T-helper 9 cell (primary cell): ENCODE measurements around the gene CSNK1G1.
"Not testable (repeated sequence)": the region's sequence is repeated elsewhere in the genome, so short reads cannot be mapped to it uniquely, and the experiment has no call there.

Source experiments
- DNase-seq: peaks from one replicate; pipeline ENCODE4 v3.0.0-alpha.2; 2020

Gene CSNK1G1

GRCh38 chr15:64285871-64286270 is 70.1 kb downstream of the CSNK1G1 start:
- no peak for DNase-seq

DNA sequence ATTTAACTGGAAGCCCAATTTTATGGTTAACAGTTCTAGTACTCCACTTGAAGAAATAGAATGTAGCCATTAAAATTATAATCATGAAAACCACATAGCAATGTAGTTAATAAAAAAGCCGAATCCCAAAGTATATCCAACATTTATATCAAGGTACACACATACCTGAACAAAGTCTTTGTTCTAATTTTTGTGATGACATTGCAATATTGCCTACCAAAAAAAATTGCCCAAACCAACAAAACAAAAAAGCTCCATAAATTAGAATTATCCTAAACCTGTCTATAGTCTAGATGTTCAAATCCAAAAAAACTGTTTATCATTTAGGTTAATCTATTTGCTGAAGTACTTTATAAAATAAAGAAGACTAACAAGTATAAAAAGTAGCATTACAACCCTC is 70.8 kb downstream of the CSNK1G1 start:
- DNase-seq, result no peak

- DNase-seq, result no peak
Observed at GRCh38 chr15:64284042-64284441, 71.9 kb downstream of the CSNK1G1 start.

- DNase-seq, result no peak
Observed at GRCh38 chr15:64282701-64283100, 73.3 kb downstream of the CSNK1G1 start.

GRCh38 chr15:64279131-64279530 is 76.8 kb downstream of the CSNK1G1 start:
- no peak for DNase-seq

DNA sequence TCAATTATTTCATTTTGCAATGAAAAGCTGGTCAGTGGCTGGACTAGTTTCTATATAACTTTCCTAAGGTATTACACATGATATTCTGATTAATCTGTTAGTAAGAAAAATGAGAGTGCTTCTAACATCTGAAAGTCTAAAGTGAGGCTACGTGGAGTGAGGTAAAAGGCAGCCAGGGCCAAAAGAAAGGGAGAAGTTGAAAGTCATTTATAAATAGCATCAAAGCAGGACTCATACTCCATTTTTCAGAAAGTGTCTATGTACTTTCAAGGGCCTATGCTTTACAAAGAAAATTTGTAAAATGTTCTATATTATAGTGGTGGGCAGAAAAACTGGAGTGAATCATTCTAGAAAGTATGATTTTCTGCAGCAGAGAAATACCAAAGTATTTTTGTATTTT is 80.0 kb downstream of the CSNK1G1 start:
- no peak for DNase-seq

DNA sequence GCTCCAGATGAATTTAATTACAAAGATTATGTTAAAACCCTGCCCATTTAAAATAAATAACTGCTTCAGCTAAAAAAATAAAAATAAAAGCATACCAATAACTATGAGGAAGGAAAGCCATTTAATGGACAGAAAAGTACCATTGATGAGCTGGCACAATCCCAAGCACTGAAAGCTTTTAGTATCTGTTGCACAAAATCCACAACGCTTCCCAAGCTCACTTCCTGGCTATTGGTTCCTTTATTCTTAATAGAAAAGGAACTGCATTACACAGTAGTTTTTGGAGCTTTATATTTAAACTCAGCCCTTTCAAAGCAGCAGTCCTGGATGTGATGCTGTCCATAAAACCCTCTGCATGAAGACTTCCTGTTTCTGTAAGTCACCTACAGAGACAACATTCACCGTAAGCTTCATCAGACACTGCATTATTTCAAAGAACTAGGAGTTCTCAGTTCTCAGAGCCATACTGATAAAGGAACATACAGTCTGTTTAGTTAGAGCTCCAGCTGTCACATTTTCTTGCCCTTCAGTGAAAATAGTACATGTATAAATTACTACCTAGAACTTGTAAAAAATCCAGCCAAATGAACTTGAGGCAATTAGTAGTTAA is 81.5 kb downstream of the CSNK1G1 start:
- no peak for DNase-seq

DNA sequence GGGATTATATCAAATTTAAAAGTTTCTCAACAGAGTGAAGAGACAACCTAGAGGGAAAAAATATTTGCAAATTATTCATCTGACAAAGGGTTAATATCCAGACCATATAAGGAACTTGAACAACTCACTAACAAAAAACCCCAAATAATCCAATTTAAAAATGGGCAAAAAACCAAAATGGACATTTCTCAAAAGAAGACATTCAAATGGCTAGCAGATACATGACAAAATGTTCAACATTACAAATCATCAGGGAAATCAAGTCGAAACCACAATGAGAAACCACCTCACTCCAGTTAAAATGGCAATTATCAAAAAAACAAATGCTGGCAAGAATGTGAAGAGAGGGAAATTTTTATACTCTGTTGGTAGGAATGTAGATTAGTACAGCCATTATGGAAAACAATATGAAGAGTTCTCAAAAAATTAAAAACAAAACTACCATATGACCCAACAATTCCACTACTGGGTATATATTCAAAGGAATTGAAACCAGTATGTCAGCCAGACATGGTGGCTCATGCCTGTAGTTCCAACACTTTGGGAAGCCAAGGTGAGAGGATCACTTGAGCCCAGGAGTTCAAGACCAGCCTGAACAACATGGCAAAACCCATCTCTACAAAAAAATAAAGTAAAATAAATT is 88.5 kb downstream of the CSNK1G1 start:
- no peak for DNase-seq

GRCh38 chr15:64265188-64265587 is 90.8 kb downstream of the CSNK1G1 start:
- DNase-seq, result not testable (repeated sequence)

GRCh38 chr15:64264502-64264901 is 91.5 kb downstream of the CSNK1G1 start:
- DNase-seq, result no peak

DNA sequence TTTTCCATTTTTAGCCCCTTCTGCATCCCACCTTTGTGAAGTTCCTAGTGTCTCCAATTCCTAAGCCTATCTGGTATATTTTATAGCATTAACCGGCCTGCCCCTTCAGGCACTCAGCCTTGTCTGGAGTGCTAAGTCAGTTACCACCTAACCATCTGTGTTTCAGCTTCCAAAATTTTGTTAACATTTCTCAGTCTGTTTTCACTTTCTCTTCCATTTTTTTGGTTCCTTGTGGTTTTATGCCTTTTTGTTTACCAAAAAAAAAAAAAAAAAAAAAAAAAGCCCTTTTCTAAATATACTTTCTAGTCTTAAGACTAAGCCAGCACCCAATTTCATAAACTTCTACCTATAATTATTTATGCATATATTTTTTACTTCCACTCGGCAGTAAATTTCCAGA is 92.4 kb downstream of the CSNK1G1 start:
- DNase-seq, result no peak

- DNase-seq, result no peak
Observed at GRCh38 chr15:64256051-64256450, 99.9 kb downstream of the CSNK1G1 start.

GRCh38 chr15:64251658-64252057 is 104.3 kb downstream of the CSNK1G1 start:
- DNase-seq, result no peak

- DNase-seq, result no peak
Observed at GRCh38 chr15:64251121-64251520, 104.9 kb downstream of the CSNK1G1 start.

GRCh38 chr15:64249883-64250575 is 105.9 kb downstream of the CSNK1G1 start:
- DNase-seq, result no peak

- no peak for DNase-seq
Observed at GRCh38 chr15:64249406-64249805, 106.6 kb downstream of the CSNK1G1 start.

GRCh38 chr15:64247906-64248541 is 107.9 kb downstream of the CSNK1G1 start:
- DNase-seq, result no peak

DNA sequence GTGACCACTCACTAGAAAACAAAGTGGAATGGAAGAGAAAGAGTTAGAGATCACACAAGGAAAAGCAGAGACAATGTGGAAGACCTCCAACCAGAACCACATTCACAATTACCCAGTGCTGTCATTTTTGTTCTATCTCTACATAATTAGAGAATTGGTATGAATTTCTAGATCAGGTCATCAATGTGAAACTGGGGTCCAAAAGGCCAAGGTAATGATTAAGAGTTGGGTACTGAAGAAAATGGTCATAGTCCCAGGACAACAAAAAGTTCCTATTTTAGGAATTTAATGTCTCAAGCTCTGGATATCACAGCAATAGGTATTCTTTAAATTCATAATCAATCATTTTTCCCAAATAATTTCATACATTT is 108.5 kb downstream of the CSNK1G1 start:
- no peak for DNase-seq

- DNase-seq, result no peak
Observed at GRCh38 chr15:64246364-64247189, 109.4 kb downstream of the CSNK1G1 start.

GRCh38 chr15:64245405-64245804 is 110.6 kb downstream of the CSNK1G1 start:
- no peak for DNase-seq

DNA sequence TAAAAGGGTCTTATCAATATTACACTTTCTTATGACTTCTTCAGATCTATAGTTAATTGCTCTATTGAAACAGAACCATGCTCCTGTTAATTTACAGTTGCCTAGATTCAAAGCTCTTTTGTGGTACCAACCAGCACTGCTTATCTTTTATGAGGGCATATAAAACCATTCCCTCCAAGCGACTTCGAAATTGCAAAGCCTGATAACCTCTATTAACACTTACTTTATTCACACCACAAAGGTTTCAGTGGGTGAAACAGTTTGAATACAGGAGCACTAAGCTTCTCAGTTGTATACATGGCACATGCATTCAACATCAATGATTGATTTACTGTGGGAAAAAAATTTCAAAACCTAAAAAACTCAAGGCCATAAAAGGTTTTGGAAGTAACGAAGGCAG is 118.3 kb downstream of the CSNK1G1 start:
- DNase-seq, result no peak

- DNase-seq, result no peak
Observed at GRCh38 chr15:64236156-64236894, 119.6 kb downstream of the CSNK1G1 start.
